ENCODE data around the gene KLHL26.
"Not testable (repeated sequence)": the region's sequence is repeated elsewhere in the genome, so short reads cannot be mapped to it uniquely, and the experiment has no call there.

KLHL26 gene

GRCh38 chr19:18600692-18601397 is 36.0 kb upstream of the KLHL26 start:
- not testable (repeated sequence) for DNase-seq (ENCODE audit: low read depth in 2 of 2)

GRCh38 chr19:18601875-18602274 is 35.0 kb upstream of the KLHL26 start:
- no peak for DNase-seq (ENCODE audit: low read depth in 2 of 2)

- DNase-seq (ENCODE audit: low read depth in 2 of 2) = no peak
Observed at GRCh38 chr19:18603255-18603957, 33.4 kb upstream of the KLHL26 start.

- no peak for DNase-seq (ENCODE audit: low read depth in 2 of 2)
Observed at GRCh38 chr19:18603958-18604819, 32.6 kb upstream of the KLHL26 start.

GRCh38 chr19:18604820-18605159 is 32.0 kb upstream of the KLHL26 start:
- DNase-seq (ENCODE audit: low read depth in 2 of 2) = no peak

- no peak for DNase-seq (ENCODE audit: low read depth in 2 of 2)
Observed at GRCh38 chr19:18605196-18605545, 31.7 kb upstream of the KLHL26 start.

- DNase-seq (ENCODE audit: low read depth in 2 of 2) = no peak
Observed at GRCh38 chr19:18605546-18606280, 31.1 kb upstream of the KLHL26 start.

- no peak for DNase-seq (ENCODE audit: low read depth in 2 of 2)
Observed at GRCh38 chr19:18606281-18607225, 30.3 kb upstream of the KLHL26 start, which contains the start of gene CRLF1. TSS of gene CRLF1 (minus strand) at chr19:18606799. CDS start at chr19:18606656, 143 bp downstream.

GRCh38 chr19:18607226-18608101 is 29.4 kb upstream of the KLHL26 start:
- no peak for DNase-seq (ENCODE audit: low read depth in 2 of 2)

GRCh38 chr19:18608102-18608804 is 28.6 kb upstream of the KLHL26 start:
- no peak for DNase-seq (ENCODE audit: low read depth in 2 of 2)

GRCh38 chr19:18608805-18609716 is 27.8 kb upstream of the KLHL26 start:
- DNase-seq (ENCODE audit: low read depth in 2 of 2) = no peak

GRCh38 chr19:18609717-18610051 is 27.1 kb upstream of the KLHL26 start:
- DNase-seq (ENCODE audit: low read depth in 2 of 2) = no peak

GRCh38 chr19:18610245-18610555 is 26.6 kb upstream of the KLHL26 start:
- no peak for DNase-seq (ENCODE audit: low read depth in 2 of 2)

GRCh38 chr19:18610556-18611326 is 26.1 kb upstream of the KLHL26 start:
- DNase-seq (ENCODE audit: low read depth in 2 of 2) = no peak

GRCh38 chr19:18611327-18612050 is 25.3 kb upstream of the KLHL26 start:
- no peak for DNase-seq (ENCODE audit: low read depth in 2 of 2)

GRCh38 chr19:18612051-18612771 is 24.6 kb upstream of the KLHL26 start:
- DNase-seq (ENCODE audit: low read depth in 2 of 2) = no peak
